ENCODE results near the gene SPOP. TPM values are rescaled to one million over a fixed set of nuclear protein-coding genes. Genes with fewer than 3 reads are reported as not detected.

SPOP gene
- total and polyA plus RNA-seq, 9 of the 15 experiments (the other 6 are each of a cell fraction or from before 2014, with no cell fraction given): 34.2 to 65.9 (median 39.7) TPM

GRCh38 chr17:49708515-49709183 is 30.8 kb upstream of the SPOP start (continued):
- TF ChIP-seq NR1H2 (CRISPR knock-in tag; IDR thresholded peaks at IDR 0.05) (no peak), ARNT (IDR thresholded peaks at IDR 0.05) (0 out of 4 replicates have a peak, but pooled peaks of 1 of the 2 experiments have one; percentile 6), ZNF76 (CRISPR knock-in tag; IDR thresholded peaks at IDR 0.05; ENCODE audit: borderline replicate concordance) (no peak), FOXO4 (CRISPR knock-in tag; IDR thresholded peaks at IDR 0.05) (0 out of 2 replicates have a peak, but pooled peaks have one; percentile 5), PHF8 (IDR thresholded peaks at IDR 0.05; ENCODE audit: borderline replicate concordance, low read length) (no peak), ZNF311 (CRISPR knock-in tag; IDR thresholded peaks at IDR 0.05) (no peak), ZBTB33 (CRISPR knock-in tag; IDR thresholded peaks at IDR 0.05) (peak; percentile 62; the same call in 1 of the 2 replicates), ZNF146 (CRISPR knock-in tag; IDR thresholded peaks at IDR 0.05; ENCODE audit: unreplicated experiment) (no peak), RCOR1 (IDR thresholded peaks at IDR 0.05; ENCODE audit: borderline replicate concordance in 1 of 2, low read depth in 2 of 2, low read length in 2 of 2) (0 out of 4 replicates have a peak, but pooled peaks of 1 of the 2 experiments have one; percentile 15), TARDBP (IDR thresholded peaks at IDR 0.05) (0 out of 2 replicates have a peak, but pooled peaks have one; percentile 25), POLR2B (IDR thresholded peaks at IDR 0.05; ENCODE audit: low read depth, partially characterized antibody) (peak; percentile 15), ZNF77 (CRISPR knock-in tag; IDR thresholded peaks at IDR 0.05) (no peak), NR2C2 (CRISPR knock-in tag; IDR thresholded peaks at IDR 0.05) (peak; percentile 2; the same call in 1 of the 2 replicates), NR2C2 (tag; IDR thresholded peaks at IDR 0.05) (no peak), SIN3B (IDR thresholded peaks at IDR 0.05; ENCODE audit: low read depth) (no peak), ZNF75A (CRISPR knock-in tag; IDR thresholded peaks at IDR 0.05) (peak; percentile 10; the same call in 1 of the 2 replicates), CTCF (IDR thresholded peaks at IDR 0.05 in 2 of 3, conservative IDR thresholded peaks at IDR 0.05 in 1 of 3; ENCODE audit: insufficient read depth in 2 of 3, low read depth in 1 of 3, low read length in 3 of 3) (peak in 2 of 3 experiments; percentile 14 to 20; a peak in 1 of 6 replicates), ZNF165 (CRISPR knock-in tag; IDR thresholded peaks at IDR 0.05; ENCODE audit: borderline replicate concordance) (no peak), ZNF174 (CRISPR knock-in tag; IDR thresholded peaks at IDR 0.05) (no peak), PREB (CRISPR knock-in tag; IDR thresholded peaks at IDR 0.05) (peak; percentile 38; the same call in 1 of the 2 replicates), SNIP1 (IDR thresholded peaks at IDR 0.05; ENCODE audit: low read depth) (no peak), LCOR (CRISPR knock-in tag; IDR thresholded peaks at IDR 0.05) (peak; percentile 60; the same call in 1 of the 2 replicates)
